22Rv1 (cell line): ENCODE data around the gene GRIPAP1.

Source experiments
- CTCF ChIP-seq: fragments of 450-650 bp; IDR thresholded peaks from 2 replicates; pipeline ENCODE4 v1.5.1; 2017; ENCODE audit warnings: mild to moderate bottlenecking
- ZFX ChIP-seq: fragments of 450-650 bp; IDR thresholded peaks from 2 replicates; pipeline ENCODE4 v1.6.1; 2017; ENCODE audit warnings: antibody characterized with exemption, borderline replicate concordance

DNA sequence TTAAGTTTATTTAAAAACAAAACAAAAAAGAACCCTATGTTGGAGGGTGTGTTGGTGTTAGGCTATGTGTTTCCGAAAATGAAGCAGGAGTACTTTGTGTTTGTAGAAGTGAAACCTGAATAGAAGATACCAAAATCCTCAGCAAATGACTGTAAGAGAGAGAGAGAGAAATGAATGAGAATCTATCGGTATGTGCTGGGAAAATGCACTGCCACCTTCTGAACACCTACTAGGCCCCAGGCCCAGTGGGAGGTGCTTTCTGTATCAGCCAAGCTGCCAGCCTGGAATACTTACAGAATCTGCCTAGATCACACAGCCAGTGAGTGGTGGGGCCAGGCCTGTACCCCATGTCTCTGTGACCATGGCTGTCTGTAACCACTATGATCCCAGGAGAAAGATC, 68.3 kb downstream of the GRIPAP1 start:
- TF ChIP-seq CTCF: no peak
- TF ChIP-seq ZFX: no peak
